ENCODE measurements around the gene C9orf152. TPM values are rescaled to one million over a fixed set of nuclear protein-coding genes. Genes with fewer than 3 reads are reported as not detected.

The C9orf152 gene
- total and polyA plus RNA-seq, 2 of the 13 experiments (the other 11 are each of a cell fraction or from before 2014, with no cell fraction given), result 0.24 to 0.48 TPM

GRCh38 chr9:110251212-110251611 lies 43.3 kb upstream of the C9orf152 start (continued):
- TF ChIP-seq ZSCAN20 (CRISPR knock-in tag; IDR thresholded peaks at IDR 0.05; ENCODE audit: borderline replicate concordance) (no peak), EZH2 (conservative IDR thresholded peaks at IDR 0.05; ENCODE audit: low read depth, low read length) (no peak), TFDP2 (CRISPR knock-in tag; IDR thresholded peaks at IDR 0.05) (no peak), CEBPG (CRISPR knock-in tag; IDR thresholded peaks at IDR 0.05) (no peak), SKI (IDR thresholded peaks at IDR 0.05; ENCODE audit: partially characterized antibody) (no peak), ZMYM2 (CRISPR knock-in tag; IDR thresholded peaks at IDR 0.05) (no peak), IRF9 (CRISPR knock-in tag; IDR thresholded peaks at IDR 0.05; ENCODE audit: borderline replicate concordance) (no peak), CREBL2 (CRISPR knock-in tag; IDR thresholded peaks at IDR 0.05; ENCODE audit: borderline replicate concordance) (no peak), YY1 (IDR thresholded peaks at IDR 0.05; ENCODE audit: insufficient read depth, insufficient replicate concordance, low read depth, low read length) (no peak), ZNF510 (CRISPR knock-in tag; IDR thresholded peaks at IDR 0.05; ENCODE audit: low read depth) (no peak), GPBP1L1 (CRISPR knock-in tag; IDR thresholded peaks at IDR 0.05) (no peak), ZNF362 (CRISPR knock-in tag; IDR thresholded peaks at IDR 0.05; ENCODE audit: borderline replicate concordance) (no peak), ARID5B (CRISPR knock-in tag; IDR thresholded peaks at IDR 0.05) (peak; percentile 20; the same call in 1 of the 2 replicates), SNAI1 (CRISPR knock-in tag; IDR thresholded peaks at IDR 0.05; ENCODE audit: borderline replicate concordance) (no peak), CBX2 (IDR thresholded peaks at IDR 0.05; ENCODE audit: low read depth, low read length) (no peak), CBX2 (CRISPR knock-in tag; IDR thresholded peaks at IDR 0.05; ENCODE audit: low read depth) (no peak), TRIM24 (CRISPR knock-in tag; IDR thresholded peaks at IDR 0.05) (no peak), MIER3 (CRISPR knock-in tag; IDR thresholded peaks at IDR 0.05; ENCODE audit: borderline replicate concordance) (no peak), RBFOX2 (IDR thresholded peaks at IDR 0.05; ENCODE audit: low read depth, low read length) (no peak), ZNF30 (CRISPR knock-in tag; IDR thresholded peaks at IDR 0.05) (no peak), E2F5 (CRISPR knock-in tag; conservative IDR thresholded peaks at IDR 0.05) (no peak)

Data from HepG2 (cell line).